HepG2 (cell line): ENCODE data around the gene RPL31. TPM values are rescaled to one million over a fixed set of nuclear protein-coding genes. Genes with fewer than 3 reads are reported as not detected.

ENCODE experiments used
- BHLHE40 ChIP-seq: IDR thresholded peaks from 2 replicates; pipeline ENCODE4 v1.6.1; 2011; ENCODE audit warnings: low read length, improper control_type of control experiment
- CCAR2 ChIP-seq: fragments of 200-400 bp; formaldehyde crosslinking; optimal IDR thresholded peaks from 2 replicates; pipeline ENCODE3; 2018; ENCODE audit warnings: low read depth, mild to moderate bottlenecking, low read length, moderate library complexity
- CHD2 ChIP-seq: IDR thresholded peaks from 2 replicates; pipeline ENCODE4 v1.6.1; 2011; ENCODE audit warnings: low read depth, low read length, improper control_type of control experiment
- EHMT2 ChIP-seq: fragments of 200-600 bp; sonication (generic); IDR thresholded peaks from 2 replicates; pipeline ENCODE4 v1.7.0; 2017; ENCODE audit warnings: antibody characterized with exemption, low read depth, low read length, borderline replicate concordance
- HDAC2 ChIP-seq: sonication (generic); formaldehyde crosslinking; IDR thresholded peaks from 2 replicates; pipeline ENCODE4 v1.4.0; 2020; ENCODE audit warnings: missing genetic modification reagents
- KLF11 ChIP-seq: IDR thresholded peaks from 2 replicates; pipeline ENCODE4 v1.6.1; 2016; ENCODE audit warnings: missing compliant biosample characterization
- MAFG ChIP-seq: sonication (generic); formaldehyde crosslinking; IDR thresholded peaks from 2 replicates; pipeline ENCODE4 v1.5.1; 2020; ENCODE audit warnings: mild to moderate bottlenecking, missing genetic modification reagents
- MEIS2 ChIP-seq: sonication (generic); formaldehyde crosslinking; IDR thresholded peaks from 2 replicates; pipeline ENCODE4 v1.9.0; 2021; ENCODE audit warnings: mild to moderate bottlenecking, missing genetic modification reagents
- REPIN1 ChIP-seq: sonication (generic); formaldehyde crosslinking; IDR thresholded peaks from 2 replicates; pipeline ENCODE4 v1.8.0; 2022; ENCODE audit warnings: missing genetic modification reagents, low read depth, mild to moderate bottlenecking, borderline replicate concordance
- RORA ChIP-seq: sonication (generic); formaldehyde crosslinking; IDR thresholded peaks from 2 replicates; pipeline ENCODE4 v1.5.0; 2020; ENCODE audit warnings: mild to moderate bottlenecking, missing genetic modification reagents, moderate library complexity
- SATB2 ChIP-seq: sonication (generic); formaldehyde crosslinking; IDR thresholded peaks from 2 replicates; pipeline ENCODE4 v1.5.0; 2020; ENCODE audit warnings: missing genetic modification reagents
- ZNF24 ChIP-seq: fragments of 450-650 bp; IDR thresholded peaks from 2 replicates; pipeline ENCODE4 v1.6.1; 2017; ENCODE audit warnings: antibody characterized with exemption, mild to moderate bottlenecking
- ZNF766 ChIP-seq: sonication (generic); formaldehyde crosslinking; IDR thresholded peaks from 2 replicates; pipeline ENCODE4 v1.5.0; 2020; ENCODE audit warnings: missing genetic modification reagents, borderline replicate concordance
- polyA plus RNA-seq, 8 experiments: library from polyadenylated mRNA; depleted of rRNA in 3 of 8; stranded (reverse) in 7 of 8; unstranded in 1 of 8; fragments of >200 nt; fragmentation: Illumina TruSeq in 4 of 8; extraction: Trizol in 4 of 8; gene quantifications; 2 replicates each; pipeline versions ENCODE4 v1.2.1 to v1.2.3, GENCODE V29; 2011 to 2016; ENCODE audit warnings: low read depth in 4 of 8, missing spikeins in 1 of 8, mixed read lengths in 1 of 8; ENCODE audit not compliant: insufficient read depth in 1 of 8
- total RNA-seq, 5 experiments: library from RNA; depleted of rRNA; stranded (reverse); fragments of >200 nt; fragmentation: Illumina TruSeq; extraction: Trizol; gene quantifications; 2 replicates each; pipeline ENCODE4 v1.2.3, GENCODE V29; 2016; ENCODE audit warnings: low read depth in 1 of 5
- TF ChIP-seq, protein P1 (sequence below), 2 experiments: fragments of 450-650 bp in 1 of 2; sonication (generic) in 1 of 2; formaldehyde crosslinking in 1 of 2; IDR thresholded peaks; 2 replicates each; pipeline versions ENCODE4 v1.6.1 to v1.8.0; 2016 to 2022; ENCODE audit warnings: antibody characterized with exemption in 1 of 2, mild to moderate bottlenecking in 1 of 2, missing genetic modification reagents in 1 of 2
- TF ChIP-seq, protein P2 (sequence below): sonication (generic); formaldehyde crosslinking; IDR thresholded peaks from 2 replicates; pipeline ENCODE4 v1.4.0; 2020; ENCODE audit warnings: low read depth, missing genetic modification reagents
- TF ChIP-seq, protein P3 (sequence below): IDR thresholded peaks from 2 replicates; pipeline ENCODE4 v1.6.1; 2016; ENCODE audit warnings: missing compliant biosample characterization, missing genetic modification reagents, borderline replicate concordance

Gene RPL31
- total and polyA plus RNA-seq, 2 of the 13 experiments (the other 11 are each of a cell fraction or from before 2014, with no cell fraction given), result 3,331 to 3,582 TPM

DNA sequence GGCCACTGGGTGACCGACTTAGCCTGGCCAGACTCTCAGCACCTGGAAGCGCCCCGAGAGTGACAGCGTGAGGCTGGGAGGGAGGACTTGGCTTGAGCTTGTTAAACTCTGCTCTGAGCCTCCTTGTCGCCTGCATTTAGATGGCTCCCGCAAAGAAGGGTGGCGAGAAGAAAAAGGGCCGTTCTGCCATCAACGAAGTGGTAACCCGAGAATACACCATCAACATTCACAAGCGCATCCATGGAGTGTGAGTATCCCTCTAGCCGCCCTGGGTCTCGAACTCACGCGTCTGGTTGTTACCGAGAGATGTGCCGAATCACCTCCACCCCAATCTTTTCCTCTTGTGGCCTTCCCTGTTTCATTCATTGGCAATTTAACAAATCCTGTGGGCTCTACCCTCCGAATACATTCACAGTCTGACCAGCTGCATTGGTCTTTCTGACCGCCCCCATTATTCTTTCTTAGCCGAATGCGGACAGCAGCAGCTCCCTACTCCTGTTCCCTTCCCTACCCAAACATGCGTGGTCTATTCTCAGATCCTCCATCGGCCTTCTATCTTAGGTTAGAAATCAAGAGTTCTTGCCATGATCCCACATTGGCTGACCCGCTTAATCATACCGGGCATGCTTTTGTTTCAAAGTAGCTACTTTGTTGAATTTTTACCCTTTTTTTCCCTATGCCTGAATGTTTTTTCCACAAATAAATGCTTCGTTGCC is 631 bp downstream of the RPL31 start (continued):
- TF ChIP-seq, protein P1, sequence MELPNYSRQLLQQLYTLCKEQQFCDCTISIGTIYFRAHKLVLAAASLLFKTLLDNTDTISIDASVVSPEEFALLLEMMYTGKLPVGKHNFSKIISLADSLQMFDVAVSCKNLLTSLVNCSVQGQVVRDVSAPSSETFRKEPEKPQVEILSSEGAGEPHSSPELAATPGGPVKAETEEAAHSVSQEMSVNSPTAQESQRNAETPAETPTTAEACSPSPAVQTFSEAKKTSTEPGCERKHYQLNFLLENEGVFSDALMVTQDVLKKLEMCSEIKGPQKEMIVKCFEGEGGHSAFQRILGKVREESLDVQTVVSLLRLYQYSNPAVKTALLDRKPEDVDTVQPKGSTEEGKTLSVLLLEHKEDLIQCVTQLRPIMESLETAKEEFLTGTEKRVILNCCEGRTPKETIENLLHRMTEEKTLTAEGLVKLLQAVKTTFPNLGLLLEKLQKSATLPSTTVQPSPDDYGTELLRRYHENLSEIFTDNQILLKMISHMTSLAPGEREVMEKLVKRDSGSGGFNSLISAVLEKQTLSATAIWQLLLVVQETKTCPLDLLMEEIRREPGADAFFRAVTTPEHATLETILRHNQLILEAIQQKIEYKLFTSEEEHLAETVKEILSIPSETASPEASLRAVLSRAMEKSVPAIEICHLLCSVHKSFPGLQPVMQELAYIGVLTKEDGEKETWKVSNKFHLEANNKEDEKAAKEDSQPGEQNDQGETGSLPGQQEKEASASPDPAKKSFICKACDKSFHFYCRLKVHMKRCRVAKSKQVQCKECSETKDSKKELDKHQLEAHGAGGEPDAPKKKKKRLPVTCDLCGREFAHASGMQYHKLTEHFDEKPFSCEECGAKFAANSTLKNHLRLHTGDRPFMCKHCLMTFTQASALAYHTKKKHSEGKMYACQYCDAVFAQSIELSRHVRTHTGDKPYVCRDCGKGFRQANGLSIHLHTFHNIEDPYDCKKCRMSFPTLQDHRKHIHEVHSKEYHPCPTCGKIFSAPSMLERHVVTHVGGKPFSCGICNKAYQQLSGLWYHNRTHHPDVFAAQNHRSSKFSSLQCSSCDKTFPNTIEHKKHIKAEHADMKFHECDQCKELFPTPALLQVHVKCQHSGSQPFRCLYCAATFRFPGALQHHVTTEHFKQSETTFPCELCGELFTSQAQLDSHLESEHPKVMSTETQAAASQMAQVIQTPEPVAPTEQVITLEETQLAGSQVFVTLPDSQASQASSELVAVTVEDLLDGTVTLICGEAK (IDR thresholded peaks at IDR 0.05), result no peak
- TF ChIP-seq, protein P1 (CRISPR knock-in tag; IDR thresholded peaks at IDR 0.05), result no peak
- TF ChIP-seq EHMT2, result no peak
- no peak for TF ChIP-seq RORA
- no peak for TF ChIP-seq SATB2 (CRISPR knock-in tag)
- TF ChIP-seq, protein P2, sequence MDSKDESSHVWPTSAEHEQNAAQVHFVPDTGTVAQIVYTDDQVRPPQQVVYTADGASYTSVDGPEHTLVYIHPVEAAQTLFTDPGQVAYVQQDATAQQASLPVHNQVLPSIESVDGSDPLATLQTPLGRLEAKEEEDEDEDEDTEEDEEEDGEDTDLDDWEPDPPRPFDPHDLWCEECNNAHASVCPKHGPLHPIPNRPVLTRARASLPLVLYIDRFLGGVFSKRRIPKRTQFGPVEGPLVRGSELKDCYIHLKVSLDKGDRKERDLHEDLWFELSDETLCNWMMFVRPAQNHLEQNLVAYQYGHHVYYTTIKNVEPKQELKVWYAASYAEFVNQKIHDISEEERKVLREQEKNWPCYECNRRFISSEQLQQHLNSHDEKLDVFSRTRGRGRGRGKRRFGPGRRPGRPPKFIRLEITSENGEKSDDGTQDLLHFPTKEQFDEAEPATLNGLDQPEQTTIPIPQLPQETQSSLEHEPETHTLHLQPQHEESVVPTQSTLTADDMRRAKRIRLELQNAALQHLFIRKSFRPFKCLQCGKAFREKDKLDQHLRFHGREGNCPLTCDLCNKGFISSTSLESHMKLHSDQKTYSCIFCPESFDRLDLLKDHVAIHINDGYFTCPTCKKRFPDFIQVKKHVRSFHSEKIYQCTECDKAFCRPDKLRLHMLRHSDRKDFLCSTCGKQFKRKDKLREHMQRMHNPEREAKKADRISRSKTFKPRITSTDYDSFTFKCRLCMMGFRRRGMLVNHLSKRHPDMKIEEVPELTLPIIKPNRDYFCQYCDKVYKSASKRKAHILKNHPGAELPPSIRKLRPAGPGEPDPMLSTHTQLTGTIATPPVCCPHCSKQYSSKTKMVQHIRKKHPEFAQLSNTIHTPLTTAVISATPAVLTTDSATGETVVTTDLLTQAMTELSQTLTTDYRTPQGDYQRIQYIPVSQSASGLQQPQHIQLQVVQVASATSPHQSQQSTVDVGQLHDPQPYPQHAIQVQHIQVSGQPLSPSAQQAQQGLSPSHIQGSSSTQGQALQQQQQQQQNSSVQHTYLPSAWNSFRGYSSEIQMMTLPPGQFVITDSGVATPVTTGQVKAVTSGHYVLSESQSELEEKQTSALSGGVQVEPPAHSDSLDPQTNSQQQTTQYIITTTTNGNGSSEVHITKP (CRISPR knock-in tag), result no peak
- TF ChIP-seq CCAR2, result no peak
- TF ChIP-seq BHLHE40, result no peak
- no peak for TF ChIP-seq ZNF24
- TF ChIP-seq KLF11 (CRISPR knock-in tag), result no peak
- TF ChIP-seq, protein P3, sequence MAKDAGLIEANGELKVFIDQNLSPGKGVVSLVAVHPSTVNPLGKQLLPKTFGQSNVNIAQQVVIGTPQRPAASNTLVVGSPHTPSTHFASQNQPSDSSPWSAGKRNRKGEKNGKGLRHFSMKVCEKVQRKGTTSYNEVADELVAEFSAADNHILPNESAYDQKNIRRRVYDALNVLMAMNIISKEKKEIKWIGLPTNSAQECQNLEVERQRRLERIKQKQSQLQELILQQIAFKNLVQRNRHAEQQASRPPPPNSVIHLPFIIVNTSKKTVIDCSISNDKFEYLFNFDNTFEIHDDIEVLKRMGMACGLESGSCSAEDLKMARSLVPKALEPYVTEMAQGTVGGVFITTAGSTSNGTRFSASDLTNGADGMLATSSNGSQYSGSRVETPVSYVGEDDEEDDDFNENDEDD, result no peak
- no peak for TF ChIP-seq MAFG (CRISPR knock-in tag)
- no peak for TF ChIP-seq CHD2
- no peak for TF ChIP-seq HDAC2 (CRISPR knock-in tag)
- TF ChIP-seq REPIN1, result no peak
- TF ChIP-seq MEIS2 (CRISPR knock-in tag), result no peak
- TF ChIP-seq ZNF766 (CRISPR knock-in tag), result no peak
